ENCODE results near the gene SELENOF.

- TF ChIP-seq CTCF (IDR thresholded peaks at IDR 0.05), result no peak
- no peak for TF ChIP-seq POLR2A (IDR thresholded peaks at IDR 0.05)
These were observed 10.5 kb upstream of the SELENOF start for GRCh38 chr1:86924324-86924960.

All from esophagus squamous epithelium (tissue), 4 donors.